A549 (cell line): ENCODE results near the gene CMTM2. TPM values are rescaled to one million over a fixed set of nuclear protein-coding genes. Genes with fewer than 3 reads are reported as not detected.

Source experiments
- BHLHE40 ChIP-seq: IDR thresholded peaks from 2 replicates; pipeline ENCODE4 v1.6.1; 2012; ENCODE audit warnings: low read depth, low read length, inconsistent platforms
- CBX2 ChIP-seq: fragments of 200-600 bp; sonication (generic); IDR thresholded peaks from 2 replicates; pipeline ENCODE4 v1.6.1; 2016; ENCODE audit warnings: low read depth, mild to moderate bottlenecking, borderline replicate concordance
- CBX8 ChIP-seq: fragments of 200-600 bp; sonication (generic); IDR thresholded peaks from 2 replicates; pipeline ENCODE4 v1.6.1; 2016
- CEBPB ChIP-seq, 2 experiments: fragments of >200 bp in 1 of 2; sonication (Bioruptor Twin) in 1 of 2; formaldehyde crosslinking in 1 of 2; IDR thresholded peaks; 2 replicates each; pipeline ENCODE4 v1.6.1; 2012 to 2016
- CHD4 ChIP-seq: fragments of 200-600 bp; sonication (generic); IDR thresholded peaks from 2 replicates; pipeline ENCODE4 v1.6.1; 2016; ENCODE audit warnings: antibody characterized with exemption, mild to moderate bottlenecking, borderline replicate concordance
- CTCF ChIP-seq: fragments of >200 bp; sonication (Bioruptor Twin); formaldehyde crosslinking; IDR thresholded peaks from 3 replicates; pipeline ENCODE4 v1.5.1; 2016
- E2F6 ChIP-seq: IDR thresholded peaks from 2 replicates; pipeline ENCODE4 v1.6.1; 2012; ENCODE audit warnings: low read depth, borderline replicate concordance
- EHF ChIP-seq: fragments of 250-450 bp; sonication (Bioruptor Pico); IDR thresholded peaks from 2 replicates; pipeline ENCODE4 v1.5.0; 2020; ENCODE audit warnings: mild to moderate bottlenecking
- EHMT2 ChIP-seq: fragments of 200-600 bp; sonication (generic); IDR thresholded peaks from 2 replicates; pipeline ENCODE4 v1.6.1; 2016; ENCODE audit warnings: antibody characterized with exemption, low read depth, mild to moderate bottlenecking, moderate library complexity
- ESRRA ChIP-seq: fragments of 150-350 bp; IDR thresholded peaks from 2 replicates; pipeline ENCODE4 v1.6.1; 2014; ENCODE audit warnings: mild to moderate bottlenecking, low read length, borderline replicate concordance
- FOSB ChIP-seq: fragments of 250-450 bp; sonication (Bioruptor Pico); IDR thresholded peaks from 2 replicates; pipeline ENCODE4 v1.5.0; 2020; ENCODE audit warnings: mild to moderate bottlenecking, moderate library complexity
- FOXS1 ChIP-seq: fragments of 250-450 bp; sonication (Bioruptor Pico); IDR thresholded peaks from 2 replicates; pipeline ENCODE4 v1.5.0; 2020; ENCODE audit warnings: mild to moderate bottlenecking, moderate library complexity
- GATA3 ChIP-seq: IDR thresholded peaks from 2 replicates; pipeline ENCODE4 v1.6.1; 2012; ENCODE audit warnings: borderline replicate concordance
- HES2 ChIP-seq: fragments of >200 bp; sonication (Bioruptor Twin); formaldehyde crosslinking; IDR thresholded peaks from 2 replicates; pipeline ENCODE4 v1.6.1; 2016
- HOXA7 ChIP-seq: fragments of 250-450 bp; sonication (Bioruptor Pico); IDR thresholded peaks from 2 replicates; pipeline ENCODE4 v1.5.0; 2020; ENCODE audit warnings: mild to moderate bottlenecking, moderate library complexity
- JUN ChIP-seq, 2 experiments: fragments of >200 bp; sonication (Bioruptor Twin); formaldehyde crosslinking; IDR thresholded peaks; 2 replicates in 1 of 2; 3 replicates in 1 of 2; pipeline ENCODE4 v1.6.1; 2016 to 2017
- KDM5A ChIP-seq: fragments of 200-600 bp; sonication (generic); IDR thresholded peaks from 2 replicates; pipeline ENCODE4 v1.6.1; 2016; ENCODE audit warnings: antibody characterized with exemption, mild to moderate bottlenecking
- MAX ChIP-seq: IDR thresholded peaks from 2 replicates; pipeline ENCODE4 v1.6.1; 2012
- MAZ ChIP-seq: fragments of 150-350 bp; IDR thresholded peaks from 2 replicates; pipeline ENCODE4 v1.6.1; 2014; ENCODE audit warnings: antibody characterized with exemption, low read depth, low read length, borderline replicate concordance
- NPAS2 ChIP-seq: fragments of 250-450 bp; sonication (Bioruptor Pico); IDR thresholded peaks from 2 replicates; pipeline ENCODE4 v1.8.0; 2022; ENCODE audit warnings: mild to moderate bottlenecking, moderate library complexity, borderline replicate concordance
- NR3C1 ChIP-seq: fragments of >200 bp; sonication (Bioruptor Twin); formaldehyde crosslinking; IDR thresholded peaks from 3 replicates; pipeline ENCODE4 v1.6.1; 2017
- PBX3 ChIP-seq: IDR thresholded peaks from 2 replicates; pipeline ENCODE4 v1.6.1; 2012
- PHF8 ChIP-seq: fragments of 200-600 bp; sonication (generic); IDR thresholded peaks from 2 replicates; pipeline ENCODE4 v1.6.1; 2016; ENCODE audit warnings: low read depth, mild to moderate bottlenecking, antibody characterized with exemption, moderate library complexity, borderline replicate concordance
- POLR2AphosphoS2 ChIP-seq: conservative IDR thresholded peaks from 2 replicates; pipeline ENCODE4 v1.6.1; 2012; ENCODE audit warnings: low read length, improper control_type of control experiment, inconsistent platforms
- RAD21 ChIP-seq, 2 experiments: fragments of >200 bp in 1 of 2; sonication (Bioruptor Twin) in 1 of 2; formaldehyde crosslinking in 1 of 2; IDR thresholded peaks in 1 of 2; conservative IDR thresholded peaks in 1 of 2; 2 replicates in 1 of 2; 3 replicates in 1 of 2; pipeline ENCODE4 v1.6.1; 2012 to 2018; ENCODE audit warnings: inconsistent platforms in 1 of 2
- RFX5 ChIP-seq: fragments of 450-650 bp; IDR thresholded peaks from 2 replicates; pipeline ENCODE4 v1.7.1; 2014; ENCODE audit warnings: antibody characterized with exemption, mild to moderate bottlenecking, moderate library complexity
- RNF2 ChIP-seq: fragments of 200-600 bp; sonication (generic); IDR thresholded peaks from 2 replicates; pipeline ENCODE4 v1.6.1; 2016; ENCODE audit warnings: low read depth, mild to moderate bottlenecking, antibody characterized with exemption, moderate library complexity, borderline replicate concordance
- SMC3 ChIP-seq: fragments of >200 bp; sonication (Bioruptor Twin); formaldehyde crosslinking; IDR thresholded peaks from 3 replicates; pipeline ENCODE4 v1.6.1; 2018; ENCODE audit warnings: inconsistent platforms
- TP53 ChIP-seq: fragments of 250-450 bp; sonication (Bioruptor Pico); IDR thresholded peaks from 2 replicates; pipeline ENCODE4 v1.5.0; 2021; ENCODE audit warnings: mild to moderate bottlenecking, moderate library complexity
- ZC3H11A ChIP-seq: fragments of 450-650 bp; IDR thresholded peaks from 2 replicates; pipeline ENCODE4 v1.6.1; 2014; ENCODE audit warnings: antibody characterized with exemption, mild to moderate bottlenecking
- ZNF302 ChIP-seq: fragments of 250-450 bp; sonication (Bioruptor Pico); IDR thresholded peaks from 2 replicates; pipeline ENCODE4 v1.9.0; 2021; ENCODE audit warnings: inconsistent platforms, mild to moderate bottlenecking, moderate library complexity
- ZSCAN20 ChIP-seq: fragments of 250-450 bp; sonication (Bioruptor Pico); IDR thresholded peaks from 2 replicates; pipeline ENCODE4 v1.8.0; 2022; ENCODE audit warnings: mild to moderate bottlenecking, moderate library complexity
- polyA plus RNA-seq, 4 experiments: library from polyadenylated mRNA; depleted of rRNA in 3 of 4; stranded (reverse); fragments of >200 nt; fragmentation: RNase III in 1 of 4; extraction: RNeasy Plus Mini Kit Qiagen cat#74134 plus additional on column Dnase treatment in 1 of 4; gene quantifications; 2 replicates in 3 of 4; 3 replicates in 1 of 4; pipeline ENCODE4 v1.2.3, GENCODE V29; 2011 to 2017
- TF ChIP-seq, protein P1 (sequence below): fragments of 250-450 bp; sonication (Bioruptor Pico); IDR thresholded peaks from 2 replicates; pipeline ENCODE4 v1.5.0; 2021; ENCODE audit warnings: mild to moderate bottlenecking, moderate library complexity, borderline replicate concordance

CMTM2 gene
- polyA plus RNA-seq, 2 of the 4 experiments (the other 2 are of a cell fraction), result 0.15 TPM; not detected in 1

DNA sequence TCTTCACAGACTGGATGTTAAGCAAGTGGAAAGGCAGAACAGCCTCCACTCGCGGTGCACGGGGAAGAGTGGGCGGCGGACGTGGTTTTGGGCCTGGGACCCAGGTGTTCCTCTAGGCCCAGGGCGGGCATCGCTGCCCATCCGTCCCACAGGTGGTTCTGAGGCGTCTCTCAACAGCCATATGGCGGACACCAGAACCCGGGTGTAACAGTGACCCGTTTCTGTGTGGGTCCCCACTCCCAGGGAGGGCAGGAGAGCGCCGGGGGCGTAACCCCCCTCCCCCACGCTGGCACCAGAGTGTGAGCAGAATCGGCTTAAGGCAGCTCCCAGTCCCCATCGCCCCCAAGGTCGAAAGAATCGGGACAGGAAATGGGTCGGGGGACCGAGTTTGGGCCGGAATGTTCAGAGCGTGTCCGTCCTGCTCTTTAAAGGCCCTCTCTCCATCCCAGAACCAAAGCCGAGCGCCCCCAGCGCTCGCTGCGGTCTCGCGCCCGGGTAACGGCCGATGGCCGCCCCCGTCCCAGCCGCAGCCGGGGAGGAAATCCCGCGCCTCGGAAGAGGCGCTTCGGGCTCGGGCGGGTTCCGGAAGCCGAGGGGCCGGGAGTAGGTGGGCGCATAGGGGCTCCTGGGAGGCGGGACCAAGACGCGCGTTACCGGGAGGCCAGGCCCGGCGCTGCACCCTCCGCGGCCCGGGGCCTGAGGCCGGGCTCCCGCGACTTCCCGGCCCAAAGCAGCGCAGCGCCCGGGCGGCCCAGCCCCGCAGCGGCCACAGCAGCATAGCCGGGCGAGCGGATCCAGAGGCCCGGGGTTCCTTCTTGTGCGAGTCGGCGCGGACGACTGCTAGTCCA, 29.8 kb upstream of the CMTM2 start, which contains the start of gene TK2 (continued):
- TF ChIP-seq NR3C1 (no peak), CHD4 (0 out of 2 replicates have a peak, but pooled peaks have one; percentile 8), CTCF (0 out of 3 replicates have a peak, but pooled peaks have one; percentile 17), CBX2 (no peak), HOXA7 (no peak), FOSB (CRISPR knock-in tag) (no peak), KDM5A (no peak), TP53 (CRISPR knock-in tag) (0 out of 2 replicates have a peak, but pooled peaks have one; percentile 8), ESRRA (no peak), ZNF302 (CRISPR knock-in tag) (no peak), JUN (IDR thresholded peaks at IDR 0.05) (peak in 1 of 2 experiments; percentile 84; a peak in 4 of 5 replicates), ZC3H11A (no peak), BHLHE40 (no peak), PHF8 (peak; percentile 96), FOXS1 (no peak), RAD21 (conservative IDR thresholded peaks at IDR 0.05 in 1 of 2, IDR thresholded peaks at IDR 0.05 in 1 of 2) (0 out of 5 replicates have a peak, but pooled peaks of 1 of the 2 experiments have one; percentile 19), E2F6 (no peak), EHF (no peak), HES2 (no peak), MAX (peak; percentile 46; the same call in 1 of the 2 replicates), POLR2AphosphoS2 (no peak), PBX3 (no peak), SMC3 (no peak), GATA3 (no peak), MAZ (no peak), ZSCAN20 (CRISPR knock-in tag) (no peak), EHMT2 (no peak), RFX5 (no peak), CEBPB (IDR thresholded peaks at IDR 0.05) (no peak), CBX8 (no peak), RNF2 (no peak), NPAS2 (CRISPR knock-in tag) (no peak)
- TF ChIP-seq, protein P1, sequence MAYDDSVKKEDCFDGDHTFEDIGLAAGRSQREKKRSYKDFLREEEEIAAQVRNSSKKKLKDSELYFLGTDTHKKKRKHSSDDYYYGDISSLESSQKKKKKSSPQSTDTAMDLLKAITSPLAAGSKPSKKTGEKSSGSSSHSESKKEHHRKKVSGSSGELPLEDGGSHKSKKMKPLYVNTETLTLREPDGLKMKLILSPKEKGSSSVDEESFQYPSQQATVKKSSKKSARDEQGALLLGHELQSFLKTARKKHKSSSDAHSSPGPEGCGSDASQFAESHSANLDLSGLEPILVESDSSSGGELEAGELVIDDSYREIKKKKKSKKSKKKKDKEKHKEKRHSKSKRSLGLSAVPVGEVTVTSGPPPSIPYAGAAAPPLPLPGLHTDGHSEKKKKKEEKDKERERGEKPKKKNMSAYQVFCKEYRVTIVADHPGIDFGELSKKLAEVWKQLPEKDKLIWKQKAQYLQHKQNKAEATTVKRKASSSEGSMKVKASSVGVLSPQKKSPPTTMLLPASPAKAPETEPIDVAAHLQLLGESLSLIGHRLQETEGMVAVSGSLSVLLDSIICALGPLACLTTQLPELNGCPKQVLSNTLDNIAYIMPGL, result no peak
- TF ChIP-seq, all 56 proteins: peak for 9
